GM12865 (cell line): ENCODE results near the gene PDLIM7.

Experiments
- DNase-seq: peaks from one replicate; pipeline ENCODE4 v3.0.0; 2010; ENCODE audit warnings: low read depth
- H3K4me3 ChIP-seq: 2 replicates; pipeline ENCODE4 v1.5.1; 2011; ENCODE audit warnings: mild to moderate bottlenecking, low read depth, low read length, control low read depth
- TF ChIP-seq, protein P1 (sequence below): IDR thresholded peaks from 2 replicates; pipeline ENCODE4 v1.5.1; 2011; ENCODE audit warnings: low read length, control low read depth, low read depth, inconsistent platforms; ENCODE audit not compliant: insufficient read depth; ENCODE audit errors: missing control alignments

The PDLIM7 gene

DNA sequence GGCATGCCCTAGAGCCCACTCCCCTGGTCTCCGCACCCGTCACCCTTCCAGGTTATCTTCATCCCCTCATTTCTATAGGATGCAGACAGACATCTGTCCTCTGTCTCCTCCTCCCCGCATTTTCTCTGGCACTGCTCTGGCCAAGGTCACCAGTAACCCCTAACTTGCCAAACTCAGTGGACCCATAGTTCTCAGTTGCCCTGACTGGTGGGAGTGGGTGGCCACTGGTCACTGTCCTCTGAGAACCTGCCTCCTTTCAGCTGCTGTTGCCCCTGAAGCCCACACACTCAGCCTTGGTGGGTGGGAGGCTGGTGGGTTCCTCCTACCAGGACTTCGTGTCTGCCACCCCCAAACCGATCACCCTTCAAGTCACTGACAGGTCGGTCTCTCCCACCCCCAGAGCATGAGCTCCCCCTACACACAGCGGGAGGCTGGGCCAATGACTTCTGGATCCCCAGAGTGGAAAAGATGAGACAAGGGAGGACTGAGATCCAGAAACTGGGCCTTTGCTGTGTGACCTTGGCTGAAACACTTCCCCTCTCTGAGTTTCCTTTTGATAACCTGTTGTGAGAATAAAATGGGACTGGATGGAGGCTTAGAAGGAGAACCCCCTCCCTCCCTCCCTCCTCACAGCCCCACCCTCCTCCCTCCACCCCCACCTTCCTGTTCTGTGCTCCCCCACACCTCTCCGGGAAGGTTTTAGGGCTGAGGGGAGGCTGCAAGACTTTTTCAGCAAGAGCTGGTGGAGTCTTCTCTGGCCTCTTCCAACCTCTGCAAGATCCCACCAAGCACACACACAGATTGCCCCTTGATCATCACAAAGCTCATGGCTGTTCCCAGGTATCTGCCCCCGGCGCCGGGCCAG lies 21.6 kb downstream of the PDLIM7 start:
- DNase-seq: no peak
- TF ChIP-seq, protein P1, sequence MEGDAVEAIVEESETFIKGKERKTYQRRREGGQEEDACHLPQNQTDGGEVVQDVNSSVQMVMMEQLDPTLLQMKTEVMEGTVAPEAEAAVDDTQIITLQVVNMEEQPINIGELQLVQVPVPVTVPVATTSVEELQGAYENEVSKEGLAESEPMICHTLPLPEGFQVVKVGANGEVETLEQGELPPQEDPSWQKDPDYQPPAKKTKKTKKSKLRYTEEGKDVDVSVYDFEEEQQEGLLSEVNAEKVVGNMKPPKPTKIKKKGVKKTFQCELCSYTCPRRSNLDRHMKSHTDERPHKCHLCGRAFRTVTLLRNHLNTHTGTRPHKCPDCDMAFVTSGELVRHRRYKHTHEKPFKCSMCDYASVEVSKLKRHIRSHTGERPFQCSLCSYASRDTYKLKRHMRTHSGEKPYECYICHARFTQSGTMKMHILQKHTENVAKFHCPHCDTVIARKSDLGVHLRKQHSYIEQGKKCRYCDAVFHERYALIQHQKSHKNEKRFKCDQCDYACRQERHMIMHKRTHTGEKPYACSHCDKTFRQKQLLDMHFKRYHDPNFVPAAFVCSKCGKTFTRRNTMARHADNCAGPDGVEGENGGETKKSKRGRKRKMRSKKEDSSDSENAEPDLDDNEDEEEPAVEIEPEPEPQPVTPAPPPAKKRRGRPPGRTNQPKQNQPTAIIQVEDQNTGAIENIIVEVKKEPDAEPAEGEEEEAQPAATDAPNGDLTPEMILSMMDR: no peak

DNA sequence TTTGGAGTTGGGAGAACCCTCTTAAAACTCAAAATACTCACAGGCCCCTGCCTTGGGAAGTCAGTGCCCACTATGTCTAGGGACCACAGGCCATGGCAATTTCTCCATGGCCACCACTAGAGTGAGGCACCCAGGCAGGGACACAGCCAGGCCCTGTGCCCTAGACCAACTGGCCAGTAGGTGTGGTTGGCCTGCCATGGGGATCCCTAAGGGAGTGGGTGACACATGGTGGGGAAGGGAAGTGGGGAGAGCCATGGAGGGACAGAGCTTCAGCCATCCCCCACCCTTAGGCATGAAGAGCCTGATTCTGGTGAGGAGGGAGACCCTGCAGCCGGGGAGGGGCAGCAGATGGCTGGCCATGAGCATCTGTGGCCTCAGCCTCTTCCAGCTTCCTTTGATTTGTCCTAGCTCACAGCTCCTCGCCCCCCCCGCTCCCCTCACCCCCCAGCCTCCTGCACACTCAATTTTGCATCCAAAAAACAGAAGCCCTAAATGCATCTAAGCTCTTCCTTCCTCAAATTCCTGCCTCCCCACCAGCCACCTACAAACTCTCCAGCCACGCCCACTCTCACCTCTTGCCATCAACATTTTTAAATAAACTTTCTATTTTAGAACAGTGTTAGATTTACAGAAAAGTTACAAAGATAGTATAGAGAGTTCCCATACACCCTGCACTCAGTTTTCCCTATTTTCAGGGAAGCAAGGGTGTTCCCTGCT lies 22.4 kb downstream of the PDLIM7 start:
- H3K4me3 ChIP-seq: no peak overlapping the region
- TF ChIP-seq, protein P1: no peak
- no peak for DNase-seq

More for the DNA sequence above, 21.6 kb downstream of the PDLIM7 start:
- H3K4me3 ChIP-seq: no peak overlapping the region

DNA sequence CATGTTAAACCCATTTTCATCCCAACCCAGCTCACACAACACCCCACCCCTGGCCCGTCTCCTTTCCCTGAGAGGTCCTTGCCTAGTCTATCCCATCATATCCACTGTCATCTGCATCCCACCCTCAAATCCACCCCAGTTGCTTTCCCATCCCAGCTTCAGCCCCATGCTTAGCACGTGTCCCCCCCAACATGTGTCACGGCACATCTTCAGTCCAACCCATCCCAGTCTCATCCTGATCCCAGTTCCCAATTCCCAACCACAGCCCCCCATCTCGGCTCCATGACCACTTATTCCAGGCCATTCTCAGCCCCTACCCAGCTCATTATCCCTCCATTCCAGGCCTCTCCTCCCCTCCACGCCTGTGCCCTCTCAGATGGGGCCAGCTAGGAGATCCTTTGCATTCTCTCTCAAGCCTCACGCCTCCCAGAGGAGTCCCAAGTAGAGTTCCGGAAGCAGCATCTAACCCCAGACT lies 23.4 kb downstream of the PDLIM7 start:
- no peak overlapping the region for H3K4me3 ChIP-seq
- TF ChIP-seq, protein P1: no peak
- no peak for DNase-seq

DNA sequence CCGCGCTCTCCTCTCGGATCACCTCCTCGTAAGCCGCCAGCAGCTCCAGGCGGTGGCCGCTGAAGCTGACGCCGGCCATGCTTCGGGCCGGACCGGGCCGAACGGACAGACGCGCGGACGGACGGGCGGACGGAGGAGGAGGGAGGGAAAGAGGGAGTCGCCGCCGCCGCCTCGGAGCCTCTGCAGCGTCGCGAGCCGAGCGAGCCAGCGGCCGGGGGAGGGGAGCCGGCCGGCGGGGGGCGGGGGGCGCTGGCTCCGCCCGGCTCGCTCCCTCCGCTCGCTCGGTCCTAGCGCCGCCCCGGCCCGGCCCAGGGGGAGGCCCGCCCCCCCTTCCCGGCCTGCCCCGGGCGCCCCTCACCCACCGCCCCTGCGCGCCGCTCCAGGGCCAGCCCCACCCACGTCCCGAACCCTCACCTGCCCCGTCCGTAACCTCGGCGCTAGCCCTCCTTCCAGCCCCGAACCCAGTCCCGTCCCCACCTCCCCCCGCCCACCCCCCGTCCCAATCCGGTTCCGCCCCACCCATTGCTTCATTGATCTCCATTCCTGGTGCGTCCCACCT lies 23.9 kb downstream of the PDLIM7 start, which contains the start of gene DBN1:
Gene DBN1, minus strand, starts transcription at position 192 of the 559 bp plus-strand sequence. Its CDS starts 113 bp downstream, at position 79.
- DNase-seq: no peak
- peak within 1 kb of the TSS; percentile 32 for H3K4me3 ChIP-seq
- TF ChIP-seq, protein P1: no peak

DNA sequence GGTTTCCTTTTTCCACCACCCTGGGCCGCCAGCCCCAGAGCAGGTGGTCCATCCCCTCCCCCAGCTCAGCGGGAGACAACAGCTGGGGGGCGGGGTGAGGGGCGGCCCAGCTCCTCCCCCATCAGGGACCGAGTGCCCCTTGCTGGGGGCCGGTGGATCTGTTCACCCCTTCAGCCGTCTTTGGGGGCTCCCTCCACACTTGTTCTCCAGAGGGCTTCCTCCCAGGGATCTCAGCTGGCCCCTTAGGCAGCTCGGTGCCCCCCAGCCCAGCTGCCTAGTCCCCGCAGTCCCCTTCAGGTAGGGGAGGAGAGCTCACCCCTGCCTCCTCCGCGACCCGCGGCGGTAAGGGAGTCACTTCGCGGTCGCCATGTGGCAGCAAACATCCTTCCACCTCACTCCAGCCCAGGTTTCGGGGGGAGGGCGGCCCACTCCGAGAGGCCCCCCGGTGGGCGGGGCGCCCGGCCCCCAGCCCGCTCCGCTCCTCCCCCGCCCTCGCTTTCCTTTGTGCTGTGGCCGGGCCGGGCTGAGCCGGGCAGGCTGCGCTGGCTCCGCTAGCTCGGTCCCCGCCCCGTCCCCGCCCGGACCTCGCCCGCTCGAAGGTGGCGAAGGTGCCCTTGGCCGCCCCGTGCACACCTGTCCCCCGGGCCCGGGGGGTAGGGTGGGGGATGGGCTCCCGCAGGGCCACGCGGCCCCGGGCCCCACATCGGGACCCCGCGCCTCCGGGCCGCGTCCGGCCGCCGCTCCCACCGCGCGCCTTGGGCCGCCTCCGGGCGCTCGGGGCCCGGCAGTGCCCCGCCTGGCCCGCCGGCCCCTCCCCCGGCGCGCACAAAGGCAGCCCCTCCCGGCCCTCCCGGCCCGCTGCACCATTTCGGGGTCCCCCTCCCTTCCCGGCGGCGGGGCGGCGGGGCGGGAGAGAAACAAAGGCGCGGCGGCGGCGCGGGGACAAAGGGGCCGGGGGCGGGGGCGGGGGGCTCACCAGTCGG lies 24.7 kb downstream of the PDLIM7 start:
- peak; percentile 56 for DNase-seq
- TF ChIP-seq, protein P1: no peak
- peak overlapping the region; percentile 32 for H3K4me3 ChIP-seq
